ENCODE data around the gene PGR.
"Not testable (repeated sequence)": the region's sequence is repeated elsewhere in the genome, so short reads cannot be mapped to it uniquely, and the experiment has no call there.

The PGR gene

DNA sequence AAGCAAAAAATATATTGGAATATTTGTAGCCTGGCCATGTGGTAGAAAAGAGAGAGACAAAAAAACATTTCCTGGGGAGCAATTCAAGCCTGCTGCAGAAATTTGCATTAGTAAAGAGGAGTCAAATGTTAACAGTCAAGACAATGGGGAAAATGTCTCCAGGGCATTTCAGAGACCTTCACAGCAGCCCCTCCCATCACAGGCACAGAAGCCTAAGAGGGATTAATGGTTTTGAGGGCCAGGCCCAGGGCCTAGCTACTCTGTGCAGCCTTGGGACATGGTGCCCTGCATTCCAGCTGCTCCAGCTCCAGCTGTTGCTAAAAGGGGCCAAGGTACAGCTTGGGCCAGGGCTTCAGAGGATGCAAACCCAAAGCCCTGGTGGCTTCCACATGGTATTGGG lies 46.8 kb downstream of the PGR start:
- no peak for DNase-seq (ENCODE audit: low read depth in 2 of 2)

DNA sequence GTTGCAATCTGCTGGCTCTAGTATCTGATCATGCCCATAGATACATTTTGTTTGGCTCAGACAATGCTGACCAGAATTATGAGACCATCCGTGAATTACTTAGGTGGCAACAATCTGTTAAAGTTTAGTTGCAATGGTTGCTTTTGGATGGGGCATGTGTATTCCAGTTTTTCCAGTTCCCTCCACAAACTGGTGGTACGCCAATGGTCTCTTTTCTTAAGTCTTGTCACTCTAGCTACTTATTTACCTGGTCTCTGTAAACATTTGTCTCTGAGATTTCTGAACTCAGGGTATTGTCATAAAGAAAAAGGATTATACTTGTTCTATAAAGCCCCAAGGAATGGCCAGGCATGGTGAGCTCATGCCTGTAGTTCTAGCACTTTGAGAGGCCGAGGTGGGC lies 65.9 kb downstream of the PGR start:
- no peak for DNase-seq (ENCODE audit: low read depth in 2 of 2)

GRCh38 chr11:101061606-101062005 lies 68.0 kb downstream of the PGR start:
- no peak for DNase-seq (ENCODE audit: low read depth in 2 of 2)

- no peak for DNase-seq (ENCODE audit: low read depth in 2 of 2)
Observed at GRCh38 chr11:101059331-101059730, 70.3 kb downstream of the PGR start.

GRCh38 chr11:101053492-101053891 lies 76.1 kb downstream of the PGR start:
- DNase-seq (ENCODE audit: low read depth in 2 of 2) = no peak

GRCh38 chr11:101051677-101052076 lies 77.9 kb downstream of the PGR start:
- no peak for DNase-seq (ENCODE audit: low read depth in 2 of 2)

GRCh38 chr11:101049813-101050212 lies 79.8 kb downstream of the PGR start:
- DNase-seq (ENCODE audit: low read depth in 2 of 2) = no peak

DNA sequence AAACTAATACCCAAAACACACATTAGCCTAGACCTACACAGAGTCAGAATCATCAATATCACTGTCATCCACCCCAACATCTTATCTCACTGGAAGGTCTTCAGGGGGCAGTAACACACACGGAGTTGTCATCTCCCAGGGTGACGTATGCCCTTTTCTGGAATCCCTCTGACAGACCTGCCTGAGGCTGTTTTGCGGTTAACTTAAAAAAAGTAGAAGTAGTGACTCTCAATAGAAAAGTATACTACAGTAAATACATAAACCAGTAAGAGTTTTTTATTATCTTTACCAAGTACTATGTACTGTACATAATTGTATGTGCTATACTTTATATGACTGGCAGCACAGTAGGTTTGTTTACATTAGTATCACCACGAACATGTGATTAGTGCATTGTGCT lies 80.5 kb downstream of the PGR start:
- DNase-seq (ENCODE audit: low read depth in 2 of 2) = no peak

DNA sequence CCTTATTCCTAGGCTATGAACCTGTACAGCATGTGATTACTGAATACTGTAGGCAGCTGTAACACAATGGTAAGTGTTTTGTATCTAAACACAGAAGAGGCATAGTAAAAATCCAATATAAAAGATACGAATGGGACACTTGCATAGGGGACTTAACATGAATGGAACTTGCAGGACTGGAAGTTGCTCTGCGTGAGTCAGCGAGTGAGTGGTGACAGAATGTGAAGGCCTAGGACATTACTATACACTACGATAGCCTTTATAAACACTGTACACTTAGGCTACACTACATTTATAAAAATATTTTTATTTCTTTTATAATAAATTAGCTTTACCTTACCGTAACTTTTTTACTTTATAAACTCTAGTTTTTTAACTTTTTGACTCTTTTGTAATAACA lies 81.1 kb downstream of the PGR start:
- no peak for DNase-seq (ENCODE audit: low read depth in 2 of 2)

- DNase-seq (ENCODE audit: low read depth in 2 of 2) = no peak
Observed at GRCh38 chr11:101046947-101047346, 82.7 kb downstream of the PGR start.

DNA sequence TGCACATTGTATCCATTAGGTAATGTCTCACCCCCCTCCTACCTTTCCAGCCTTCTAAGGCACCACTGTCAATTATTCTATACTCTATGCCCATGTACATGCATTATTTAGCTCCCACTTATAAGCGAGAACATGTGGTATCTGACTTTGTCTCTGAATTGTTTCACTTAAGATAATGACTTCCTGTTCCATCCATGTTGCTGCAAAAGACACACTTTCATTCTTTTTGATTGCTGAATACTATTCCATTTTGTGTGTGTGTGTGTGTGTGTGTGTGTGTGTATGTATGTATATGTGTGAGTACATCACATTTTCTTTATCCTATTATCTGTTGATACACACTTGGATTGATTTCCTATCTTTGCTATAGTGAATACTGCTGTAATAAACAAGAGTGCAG lies 84.2 kb downstream of the PGR start:
- DNase-seq (ENCODE audit: low read depth in 2 of 2) = no peak

DNA sequence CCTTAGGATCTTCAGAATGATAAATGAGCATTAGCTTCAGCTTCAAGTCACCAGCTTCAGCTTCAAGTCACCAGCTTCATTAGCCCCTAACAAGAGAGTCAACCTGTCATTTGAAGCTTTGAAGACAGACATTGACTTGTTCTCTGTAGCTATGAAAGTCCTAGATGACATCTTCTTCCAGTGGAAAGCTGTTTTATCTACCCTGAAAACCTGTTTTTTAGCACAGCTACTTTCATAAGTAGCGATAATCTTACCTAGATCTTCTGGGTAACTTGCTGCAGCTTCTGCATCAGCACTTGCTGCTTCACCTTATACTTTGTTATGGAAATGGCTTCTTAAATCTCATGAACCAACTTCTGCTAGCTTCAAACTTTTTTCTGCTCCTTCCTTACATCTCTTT lies 85.7 kb downstream of the PGR start:
- no peak for DNase-seq (ENCODE audit: low read depth in 2 of 2)

DNA sequence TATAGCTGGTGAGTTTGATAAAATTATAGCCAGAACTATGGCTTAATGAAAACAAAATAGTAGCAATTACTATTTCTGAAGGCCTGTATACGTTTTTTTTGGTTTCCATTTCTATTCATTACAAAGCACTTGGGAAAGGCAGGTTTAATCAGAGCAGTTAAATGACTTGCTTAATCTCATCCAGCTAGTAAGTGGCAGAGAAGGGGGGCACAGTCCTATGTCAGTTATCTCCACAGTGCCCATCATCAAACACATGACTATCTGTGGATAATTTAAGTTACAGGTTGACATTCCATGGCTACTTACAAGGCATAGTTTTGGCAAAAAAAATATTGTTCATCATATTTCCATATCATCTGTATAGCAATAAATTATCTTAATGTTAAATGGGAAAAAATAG lies 93.7 kb downstream of the PGR start:
- no peak for DNase-seq (ENCODE audit: low read depth in 2 of 2)

DNA sequence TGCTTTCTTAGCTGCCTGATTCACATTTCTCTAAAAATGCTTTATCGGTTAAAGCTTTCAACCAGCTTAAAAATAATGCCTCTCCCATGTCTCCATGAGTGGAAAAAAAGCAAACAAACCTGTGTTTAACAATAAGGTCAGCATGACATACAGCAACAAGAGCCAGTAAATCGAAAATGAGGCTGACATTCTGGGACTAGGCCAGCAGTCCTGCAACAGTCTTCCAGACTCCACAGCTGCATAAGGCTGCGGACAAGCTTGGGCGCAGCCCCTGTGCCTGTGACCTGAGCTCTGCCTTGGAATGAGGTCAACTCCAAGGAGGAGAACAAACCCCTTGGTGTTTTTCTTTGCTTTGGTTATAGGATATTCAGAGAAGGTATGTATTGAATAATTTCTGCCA lies 95.5 kb downstream of the PGR start:
- no peak for DNase-seq (ENCODE audit: low read depth in 2 of 2)

DNA sequence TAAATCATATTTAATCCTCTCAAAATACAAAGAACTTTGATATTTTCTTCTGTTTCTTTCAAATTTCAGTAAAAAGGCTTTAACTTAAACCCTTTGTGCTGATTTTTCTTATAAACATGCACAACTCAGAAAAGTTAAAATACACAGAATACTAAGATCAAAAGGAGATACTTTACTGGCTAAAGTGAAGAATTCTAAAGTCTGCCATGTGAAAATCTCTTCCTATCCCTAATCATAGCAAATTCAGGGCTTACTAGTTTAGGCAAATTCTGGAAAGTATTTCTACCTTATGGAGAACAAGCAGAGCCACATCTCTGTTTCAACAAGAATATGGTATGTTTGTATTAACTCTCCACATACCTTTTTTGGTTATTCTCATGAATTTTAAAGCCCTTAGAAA lies 96.6 kb downstream of the PGR start:
- no peak for DNase-seq (ENCODE audit: low read depth in 2 of 2)

DNA sequence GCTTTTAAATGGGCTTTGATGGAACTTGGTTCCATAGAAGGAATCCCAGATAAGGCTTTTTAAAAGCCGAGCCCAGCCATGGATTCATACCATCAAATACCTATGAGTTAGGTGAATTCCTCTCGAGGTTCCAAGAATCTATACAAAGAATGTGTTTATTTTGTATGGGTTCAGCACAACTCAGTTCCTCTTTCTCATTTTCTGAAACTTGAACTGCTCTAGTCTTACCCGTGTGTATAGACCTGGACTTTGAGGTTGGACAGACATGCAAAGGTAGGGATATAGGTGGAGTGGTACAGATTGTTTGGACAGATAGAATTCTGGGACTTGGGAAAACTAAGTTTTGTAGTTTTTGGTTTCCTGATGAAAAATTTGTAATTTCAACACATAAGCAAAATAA lies 97.9 kb downstream of the PGR start:
- no peak for DNase-seq (ENCODE audit: low read depth in 2 of 2)

GRCh38 chr11:101030692-101031091 lies 98.9 kb downstream of the PGR start:
- DNase-seq (ENCODE audit: low read depth in 2 of 2) = no peak

DNA sequence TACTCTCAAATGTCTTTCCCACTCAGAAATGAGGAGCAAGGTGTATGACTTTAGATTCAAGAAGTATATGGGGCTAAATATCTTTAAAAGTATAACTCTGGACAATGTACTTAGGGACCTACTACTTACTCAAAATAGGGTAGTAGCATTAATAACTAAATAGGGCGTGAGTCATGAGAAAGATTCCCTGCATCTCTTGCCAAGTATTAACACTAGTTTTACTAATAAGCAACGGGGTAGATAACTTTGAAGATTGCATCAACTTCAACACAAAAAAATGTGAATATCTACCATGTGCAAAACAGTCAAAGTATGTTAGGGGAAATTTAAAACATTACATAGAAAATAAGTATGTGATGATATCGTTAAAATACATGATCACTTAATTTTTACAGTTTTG lies 99.6 kb downstream of the PGR start:
- no peak for DNase-seq (ENCODE audit: low read depth in 2 of 2)

- DNase-seq (ENCODE audit: low read depth in 2 of 2) = no peak
Observed at GRCh38 chr11:101028644-101029043, 101.0 kb downstream of the PGR start.

DNA sequence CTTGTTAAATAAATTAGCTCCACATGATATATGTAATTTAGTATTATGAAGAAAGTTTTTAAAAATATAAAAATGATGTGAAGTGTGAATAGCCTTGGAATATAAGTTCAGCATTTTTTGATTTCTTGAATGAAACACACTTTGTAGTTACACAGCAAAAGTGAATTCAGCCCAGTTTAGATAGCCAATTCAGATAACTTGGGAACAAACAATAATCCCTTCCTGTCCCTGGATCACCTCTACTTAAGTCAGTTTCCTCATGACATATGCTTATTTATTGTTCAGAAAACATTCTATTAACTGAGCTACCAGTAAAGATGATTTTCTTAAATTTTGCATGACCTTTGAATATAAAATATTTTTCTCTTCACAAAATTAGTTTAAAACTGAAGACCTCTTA lies 107.4 kb downstream of the PGR start:
- no peak for DNase-seq (ENCODE audit: low read depth in 2 of 2)

- no peak for DNase-seq (ENCODE audit: low read depth in 2 of 2)
Observed at GRCh38 chr11:101019870-101020269, 109.7 kb downstream of the PGR start.

DNA sequence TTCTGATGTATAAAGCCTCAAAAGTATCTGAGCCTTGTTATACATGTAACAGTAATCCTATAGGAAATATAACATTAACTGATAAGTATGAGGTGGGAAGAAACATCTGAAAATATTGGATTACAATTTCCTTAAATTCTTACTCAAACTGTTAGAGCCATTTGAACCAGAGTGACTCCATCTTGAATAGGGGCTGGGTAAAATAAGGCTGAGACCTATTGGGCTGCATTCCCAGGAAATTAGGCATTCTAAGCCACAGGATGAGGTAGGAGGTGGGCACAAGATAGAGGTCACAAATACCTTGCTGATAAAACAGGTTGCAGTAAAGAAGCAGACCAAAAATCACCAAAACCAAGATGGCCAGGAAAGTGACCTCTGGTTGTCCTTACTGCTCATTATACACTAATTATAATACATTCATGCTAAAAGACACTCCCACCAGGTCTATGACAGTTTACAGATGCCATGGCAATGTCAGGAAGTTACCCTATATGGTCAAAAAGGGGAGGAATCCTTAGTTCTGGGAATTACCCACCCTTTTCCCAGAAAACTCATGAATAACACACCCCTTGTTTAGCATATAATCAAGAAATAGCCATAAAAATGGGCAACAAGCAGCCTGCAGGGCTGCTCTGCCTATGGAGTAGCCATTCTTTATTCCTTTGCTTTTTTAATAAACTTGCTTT lies 114.9 kb downstream of the PGR start:
- DNase-seq (ENCODE audit: low read depth in 2 of 2) = no peak

- not testable (repeated sequence) for DNase-seq (ENCODE audit: low read depth in 2 of 2)
Observed at GRCh38 chr11:101013702-101014101, 115.9 kb downstream of the PGR start.

- DNase-seq (ENCODE audit: low read depth in 2 of 2) = no peak
Observed at GRCh38 chr11:101011881-101012280, 117.7 kb downstream of the PGR start.

All from fibroblast of skin of left biceps (primary cell).